CD4-positive, alpha-beta T cell treated with Interleukin-21 for 1 hour (primary cell): Measurements from ENCODE around the gene CAMK2D.

Experiments used
- DNase-seq: peaks from one replicate; pipeline ENCODE4 v3.0.0-alpha.2; 2020

Gene CAMK2D

DNA sequence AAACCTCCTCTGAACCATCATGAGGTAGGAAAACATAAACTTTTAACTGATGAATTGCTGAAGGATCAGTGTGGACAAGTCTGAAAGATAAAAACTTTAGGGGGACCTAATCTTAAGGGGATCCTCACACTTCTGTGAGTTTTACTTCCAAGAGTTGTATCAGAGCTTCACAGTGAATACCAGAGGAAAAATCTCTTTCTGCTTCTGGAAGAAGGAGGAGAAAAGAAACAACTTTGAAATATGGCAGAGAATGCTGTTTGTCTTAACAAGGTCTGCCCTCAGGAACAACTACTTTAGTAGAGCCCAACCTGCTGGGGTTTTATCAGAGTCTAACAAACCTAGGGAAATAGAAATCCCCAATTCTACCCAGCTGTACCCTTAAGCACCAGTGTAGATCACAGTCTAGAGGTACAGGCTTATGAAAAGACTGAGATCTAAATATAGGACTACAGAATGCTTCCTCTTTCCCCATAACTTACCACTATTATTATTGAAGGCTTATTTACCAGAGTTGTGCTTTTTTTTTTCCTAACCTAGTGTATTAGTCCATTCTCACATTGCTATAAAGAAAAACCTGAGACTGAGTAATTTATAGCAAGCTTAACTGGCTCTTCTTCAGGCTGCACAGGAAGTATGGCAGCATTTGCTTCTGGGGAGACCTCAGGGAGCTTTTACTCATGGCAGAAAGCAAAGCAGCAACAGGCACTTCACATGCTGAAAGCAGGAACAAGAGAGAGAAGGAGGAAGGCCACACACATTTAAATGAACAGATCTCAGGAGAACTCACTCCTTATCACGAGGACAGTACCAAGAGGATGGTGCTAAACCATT, 167.9 kb downstream of the CAMK2D start:
- DNase-seq: no peak

DNA sequence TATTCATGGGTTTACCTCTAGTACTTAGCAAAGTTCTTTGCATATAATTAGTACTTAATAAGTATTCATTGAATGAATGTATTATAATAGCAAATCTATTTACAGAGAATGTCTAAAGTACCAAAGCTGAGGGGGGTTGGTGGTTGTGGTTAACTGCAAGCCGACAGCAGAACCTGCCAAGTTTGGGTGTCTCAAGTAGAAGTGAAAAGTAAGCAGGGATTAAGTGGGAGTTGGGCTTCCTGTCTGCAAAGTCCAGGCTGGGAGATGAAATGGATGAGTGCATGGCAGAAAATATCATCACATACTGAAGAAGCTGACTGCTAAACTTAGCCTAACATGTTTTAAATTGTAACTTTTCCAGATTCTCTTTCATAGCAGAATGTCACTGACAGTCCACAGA, 169.6 kb downstream of the CAMK2D start:
- no peak for DNase-seq

DNA sequence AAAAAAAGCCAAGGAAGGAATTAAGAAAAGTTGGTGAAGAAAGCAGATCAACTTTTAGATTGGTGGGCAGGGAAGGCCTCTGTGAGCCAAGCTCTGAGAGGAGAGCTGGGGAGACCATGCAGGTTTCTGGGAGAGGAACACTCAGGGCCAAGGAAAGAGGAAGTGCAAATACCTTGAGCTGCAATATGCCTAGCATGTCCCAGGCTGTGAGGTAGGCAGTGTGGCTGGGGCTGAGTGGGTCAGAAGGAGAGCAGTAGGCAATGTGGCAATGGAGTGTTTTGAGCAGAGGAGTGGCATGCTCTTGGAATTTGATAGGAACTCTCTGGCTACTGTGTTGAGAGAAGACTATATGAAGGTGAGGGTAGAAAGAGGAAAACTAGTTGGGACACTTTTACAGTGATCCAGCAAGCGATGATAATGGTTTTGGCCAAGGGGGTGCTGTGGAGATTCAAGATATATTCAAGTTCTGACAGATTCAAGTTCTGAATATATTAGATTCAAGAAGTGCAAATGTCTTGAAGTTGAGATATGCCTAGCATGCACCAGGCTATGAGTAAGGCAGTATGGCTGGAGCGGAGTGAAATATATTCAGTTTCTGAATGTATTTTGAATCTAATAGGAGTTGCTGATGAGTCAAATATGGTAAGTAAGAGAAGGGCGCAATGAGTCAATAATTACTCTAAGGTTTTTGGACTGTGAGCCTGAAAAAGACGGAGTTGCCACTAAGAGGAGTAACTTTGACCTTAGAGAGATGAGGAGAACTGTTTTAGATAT, 172.5 kb downstream of the CAMK2D start:
- no peak for DNase-seq

DNA sequence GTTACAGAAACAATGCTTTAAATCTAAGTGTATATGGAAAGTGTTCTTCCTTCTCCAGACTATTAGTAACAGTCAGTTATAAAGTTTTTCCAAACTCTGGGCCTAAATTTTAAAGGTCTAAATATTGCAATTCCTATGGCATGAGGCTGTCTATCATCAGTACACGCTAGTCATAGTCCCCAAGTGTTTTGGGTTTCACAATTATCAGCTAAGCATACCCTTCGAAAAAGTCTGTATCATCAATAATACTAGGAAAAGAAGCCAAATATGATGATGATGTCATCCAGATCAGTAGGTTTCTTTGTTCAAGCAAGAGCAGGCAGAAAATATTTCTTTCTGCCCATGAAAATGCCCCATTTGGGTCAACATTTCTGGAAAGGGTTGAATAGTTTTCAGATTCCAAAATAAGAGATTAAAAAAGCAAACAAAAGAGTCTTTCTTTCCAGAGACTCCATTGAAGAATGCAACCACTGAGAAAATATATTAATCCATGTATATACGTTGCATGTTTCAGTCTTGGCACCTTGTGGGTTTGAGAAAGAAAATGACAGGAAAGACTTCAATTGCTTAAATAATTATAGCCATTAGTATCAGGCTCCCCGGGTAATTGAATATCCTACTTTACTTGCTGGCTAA, 173.8 kb downstream of the CAMK2D start:
- no peak for DNase-seq

DNA sequence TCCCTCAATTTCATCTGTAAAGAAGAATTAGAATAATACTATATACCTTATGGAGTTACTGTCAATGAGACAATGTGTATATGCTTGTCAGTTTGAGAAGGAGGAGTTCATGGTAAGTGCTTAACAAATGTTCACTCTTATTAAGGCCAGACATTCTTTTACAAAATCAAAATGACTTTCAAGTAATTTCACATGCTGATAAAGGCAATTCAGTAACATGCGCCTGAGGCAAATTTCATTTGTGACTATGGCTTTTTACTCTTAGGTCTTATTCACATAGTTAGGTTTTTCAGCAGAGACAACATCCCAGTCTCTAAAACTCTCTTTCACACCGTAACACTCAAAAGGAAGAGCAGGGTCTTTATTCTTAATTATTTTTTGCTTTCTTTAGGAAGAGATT, 174.4 kb downstream of the CAMK2D start:
- no peak for DNase-seq

DNA sequence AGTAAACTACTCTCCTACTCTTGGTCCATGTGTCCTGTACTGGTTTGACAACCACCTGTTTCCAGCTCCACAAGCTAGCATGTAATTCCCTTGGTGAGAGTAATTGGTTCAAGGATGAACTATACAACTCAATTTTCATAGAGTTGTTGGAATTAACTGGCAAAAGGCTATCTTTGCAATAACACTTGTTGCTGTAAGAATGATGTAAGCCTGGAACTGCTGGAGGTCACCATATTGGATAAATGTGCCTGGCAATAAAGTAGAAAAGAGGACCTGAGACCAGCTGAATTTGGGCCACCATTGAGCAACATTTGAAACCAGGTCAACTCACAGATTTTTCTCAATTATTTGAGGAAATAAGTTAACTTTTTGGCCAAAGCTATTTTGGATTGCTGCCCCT, 175.5 kb downstream of the CAMK2D start:
- no peak for DNase-seq

DNA sequence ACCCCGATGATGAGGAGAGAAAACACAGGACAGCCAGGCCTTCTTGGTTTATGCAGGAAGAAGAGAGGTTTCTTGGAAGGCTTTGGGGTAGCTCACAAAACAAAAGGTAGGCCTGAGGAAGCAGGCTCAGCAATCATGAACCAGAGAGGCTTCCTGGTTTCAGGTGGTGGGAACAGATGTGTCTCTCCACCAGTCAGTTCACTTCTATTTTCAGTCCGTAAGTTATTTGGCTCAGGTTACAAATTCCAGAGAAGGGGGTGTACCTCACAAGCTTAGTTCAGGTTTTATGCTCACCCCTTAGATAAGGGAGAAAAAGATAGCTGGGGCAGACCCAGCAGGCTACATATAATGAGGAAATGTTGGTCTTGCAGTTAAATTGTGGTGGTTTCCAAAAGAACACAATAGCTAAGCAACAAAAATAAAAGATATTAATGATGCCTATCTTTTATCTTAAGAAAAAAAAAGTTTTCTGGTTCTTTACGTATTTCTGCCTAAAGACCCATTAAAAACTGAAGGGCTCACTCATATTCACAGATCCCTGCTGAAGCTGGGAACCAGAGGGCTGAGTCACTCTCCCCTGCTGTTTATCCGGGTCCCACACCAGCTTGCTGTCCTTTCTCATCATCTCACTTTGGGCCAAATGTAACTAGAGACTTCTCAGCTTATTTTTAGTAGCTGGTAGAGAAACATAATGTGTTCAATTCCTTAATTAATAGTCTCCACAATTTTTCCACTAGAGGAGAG, 177.0 kb downstream of the CAMK2D start:
- DNase-seq: no peak

DNA sequence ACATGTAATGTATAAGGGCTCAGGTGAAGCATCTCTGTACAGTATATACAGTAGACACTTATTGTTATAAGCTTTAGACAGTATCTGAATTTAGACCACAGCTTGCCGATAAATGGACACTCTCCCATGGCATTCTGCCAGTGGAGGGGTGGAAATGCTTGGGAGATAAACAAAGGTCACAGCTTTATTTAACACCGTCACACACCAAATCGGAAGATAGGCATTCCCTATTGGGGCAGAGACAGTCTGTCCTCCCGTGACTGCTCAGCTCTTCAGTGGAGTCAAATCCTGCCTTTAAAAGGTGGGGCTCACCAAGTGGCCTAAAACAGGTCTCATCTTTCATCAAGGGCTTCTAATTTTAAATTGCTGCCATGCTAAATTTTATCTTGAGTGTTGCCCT, 178.8 kb downstream of the CAMK2D start:
- DNase-seq: no peak

DNA sequence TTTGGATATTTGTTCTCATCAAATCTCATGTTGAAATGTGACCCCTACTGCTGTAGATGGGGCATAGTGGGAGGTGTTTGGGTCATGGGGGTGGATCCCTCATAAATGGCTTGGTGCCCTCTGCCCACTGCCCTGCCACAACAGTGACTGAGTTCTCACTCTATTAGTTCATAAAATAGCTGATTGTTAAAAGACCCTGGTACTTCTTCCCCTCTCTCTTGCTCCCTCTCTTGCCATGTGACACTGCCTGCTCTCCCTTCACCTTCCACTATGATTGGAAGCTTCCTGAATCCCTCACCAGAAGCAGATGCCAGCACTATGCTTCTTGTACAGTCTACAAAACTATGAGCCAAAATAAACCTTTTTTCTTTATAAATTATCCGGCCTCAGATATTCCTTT, 182.2 kb downstream of the CAMK2D start:
- no peak for DNase-seq

DNA sequence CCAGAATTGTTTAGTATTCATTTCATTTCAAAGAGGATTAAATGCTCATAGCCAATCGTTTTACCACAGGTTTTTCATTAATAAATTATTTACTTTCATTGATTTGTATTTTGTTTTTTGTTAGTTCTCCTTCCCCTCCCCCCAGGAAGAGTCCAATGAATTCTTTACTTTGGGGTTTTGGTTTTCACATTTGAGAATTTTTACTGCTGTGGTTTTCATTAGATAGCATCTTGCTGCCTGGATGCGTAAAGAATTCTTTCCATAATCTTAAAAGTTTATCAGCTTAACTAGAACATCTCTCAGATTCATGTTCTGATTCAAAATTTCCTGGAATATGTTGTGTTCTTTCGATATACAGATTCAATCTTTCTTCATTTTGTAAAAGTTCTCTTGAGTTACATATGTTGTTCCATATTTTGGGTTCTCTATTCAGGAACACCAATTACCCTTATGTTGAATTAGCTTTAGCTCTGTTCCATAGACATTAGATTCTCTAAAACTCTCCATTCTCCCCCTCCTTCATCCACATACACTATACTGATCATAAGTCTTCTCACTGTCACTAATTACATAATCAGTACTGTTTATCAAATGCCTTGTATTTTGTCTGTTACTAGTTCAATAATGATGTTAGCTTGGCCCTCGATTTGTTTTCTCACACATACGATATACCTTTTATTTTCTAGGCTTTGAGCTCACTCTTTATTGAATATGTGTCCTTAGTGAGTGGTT, 184.4 kb downstream of the CAMK2D start:
- no peak for DNase-seq

DNA sequence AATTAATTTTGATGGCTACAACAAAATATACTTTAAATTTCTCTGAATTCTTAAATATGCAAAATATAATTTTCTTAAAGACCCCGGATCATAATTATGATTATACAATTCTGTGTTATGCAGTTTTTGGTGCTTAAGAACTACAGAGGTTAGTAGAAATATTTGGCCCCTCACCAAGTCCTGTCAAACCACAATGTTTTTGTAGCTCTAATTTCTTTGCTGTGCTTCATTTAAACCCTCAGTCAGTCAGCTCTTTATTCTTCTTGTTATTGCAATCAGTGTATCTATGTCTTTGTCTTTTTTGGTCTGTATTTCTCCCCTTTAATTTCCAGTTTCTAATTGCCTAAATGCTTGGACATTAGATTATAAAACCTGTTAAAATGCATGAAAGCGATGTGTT, 186.1 kb downstream of the CAMK2D start:
- DNase-seq: no peak

DNA sequence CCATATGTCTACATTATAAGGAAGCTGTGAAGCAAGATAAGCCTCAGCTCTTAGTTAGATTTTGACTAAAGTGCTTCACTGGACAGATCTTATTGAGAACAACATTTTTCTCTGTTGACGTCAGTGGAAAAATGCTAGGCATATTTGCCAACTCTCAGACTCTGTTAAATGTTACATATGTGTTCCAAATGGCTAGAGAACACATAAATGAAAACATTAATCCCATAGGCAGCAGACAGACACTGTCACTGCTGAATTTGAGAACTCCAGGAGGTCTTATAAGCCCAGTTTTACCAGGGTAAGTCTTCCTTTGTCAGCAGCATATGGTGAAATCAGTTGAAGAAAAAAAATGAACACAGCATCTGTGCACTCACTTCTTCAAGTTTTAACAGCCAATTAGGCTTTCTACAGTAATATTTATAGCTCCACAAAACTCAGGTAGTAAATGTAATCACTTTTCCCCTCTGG, 186.9 kb downstream of the CAMK2D start:
- DNase-seq: no peak

DNA sequence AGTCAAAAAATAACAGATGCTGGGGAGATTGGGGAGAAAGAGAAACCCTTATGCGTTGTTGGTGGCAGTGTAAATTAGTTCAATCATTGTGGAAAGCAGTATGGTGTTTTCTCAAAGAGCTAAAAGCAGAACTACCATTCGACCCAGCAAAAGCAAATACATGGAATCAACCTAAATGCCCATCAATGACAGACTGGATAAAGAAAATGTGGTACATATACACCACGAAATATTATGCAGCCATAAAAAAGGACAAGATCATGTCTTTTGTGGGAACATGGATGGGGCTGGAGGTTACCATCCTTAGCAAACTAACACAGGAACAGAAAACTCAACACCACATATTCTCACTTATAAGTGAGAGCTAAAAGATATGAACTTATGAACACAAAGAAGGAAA, 188.9 kb downstream of the CAMK2D start:
- DNase-seq: no peak

DNA sequence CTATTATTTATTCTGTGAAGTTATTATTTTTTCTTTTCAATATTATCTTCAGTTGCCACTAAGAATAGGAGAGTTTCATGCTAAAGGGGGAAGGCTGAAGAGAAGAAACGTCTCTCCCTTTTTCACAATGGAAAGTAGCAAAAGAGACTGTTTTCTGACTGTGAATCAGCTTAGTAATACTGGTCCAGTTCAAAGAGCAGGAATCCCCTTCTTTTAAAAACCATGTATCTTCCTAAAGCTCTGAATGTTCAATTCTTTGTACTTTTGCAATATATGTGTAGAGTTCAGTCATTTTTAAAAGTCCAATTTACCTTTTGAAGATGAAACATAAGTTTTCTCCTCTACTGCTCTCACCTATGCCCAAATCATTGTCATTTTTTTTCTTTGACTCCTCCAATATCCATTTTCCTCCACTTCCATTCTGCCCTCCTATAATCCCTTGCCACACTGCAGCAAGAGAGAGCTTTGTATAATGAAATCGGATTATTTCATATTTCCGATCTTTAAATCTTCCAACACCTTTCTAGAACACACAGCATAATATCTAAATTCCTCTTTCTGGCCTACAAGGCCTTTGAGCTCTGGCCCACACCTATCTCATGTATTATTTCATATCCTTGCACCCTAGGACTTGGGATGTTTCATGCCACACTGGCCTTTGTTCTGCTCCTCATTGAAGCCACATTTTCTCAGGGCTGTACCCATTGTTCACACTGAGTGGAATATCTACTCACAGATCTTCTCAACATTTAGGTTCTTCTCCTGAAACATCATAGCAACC, 195.3 kb downstream of the CAMK2D start:
- DNase-seq: no peak

DNA sequence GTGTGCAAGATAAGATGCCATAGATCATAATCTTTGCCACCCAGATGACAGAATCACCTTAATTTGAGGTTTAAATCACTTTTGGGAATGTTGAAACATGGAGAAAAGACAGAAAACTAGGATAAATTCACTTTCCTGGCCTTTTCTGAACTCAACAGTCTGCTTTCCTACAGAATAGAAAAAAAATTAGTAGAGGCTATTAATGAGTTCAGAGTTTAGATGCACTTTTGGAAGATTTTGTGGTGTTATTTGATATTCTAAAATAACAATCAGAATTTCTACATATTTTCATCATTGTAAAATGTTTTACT, 195.9 kb downstream of the CAMK2D start:
- no peak for DNase-seq

DNA sequence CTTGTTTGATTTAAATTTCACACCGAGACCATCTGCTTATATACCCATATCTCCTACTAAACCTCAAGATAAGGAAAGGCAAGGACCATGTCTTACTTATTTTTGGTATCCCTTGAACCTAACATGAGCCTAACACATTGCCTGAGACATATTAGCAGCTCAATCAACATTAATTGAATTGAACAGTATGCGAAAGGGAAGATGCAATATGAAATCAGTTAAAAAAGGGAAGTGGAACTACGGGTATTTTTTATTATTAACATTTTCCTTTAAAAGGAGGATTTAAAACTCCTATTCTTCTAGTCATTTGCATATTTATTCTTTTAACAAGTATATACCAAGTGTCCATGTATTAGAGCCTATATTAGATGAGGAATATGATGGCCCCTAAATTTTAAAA, 197.0 kb downstream of the CAMK2D start:
- DNase-seq: no peak

DNA sequence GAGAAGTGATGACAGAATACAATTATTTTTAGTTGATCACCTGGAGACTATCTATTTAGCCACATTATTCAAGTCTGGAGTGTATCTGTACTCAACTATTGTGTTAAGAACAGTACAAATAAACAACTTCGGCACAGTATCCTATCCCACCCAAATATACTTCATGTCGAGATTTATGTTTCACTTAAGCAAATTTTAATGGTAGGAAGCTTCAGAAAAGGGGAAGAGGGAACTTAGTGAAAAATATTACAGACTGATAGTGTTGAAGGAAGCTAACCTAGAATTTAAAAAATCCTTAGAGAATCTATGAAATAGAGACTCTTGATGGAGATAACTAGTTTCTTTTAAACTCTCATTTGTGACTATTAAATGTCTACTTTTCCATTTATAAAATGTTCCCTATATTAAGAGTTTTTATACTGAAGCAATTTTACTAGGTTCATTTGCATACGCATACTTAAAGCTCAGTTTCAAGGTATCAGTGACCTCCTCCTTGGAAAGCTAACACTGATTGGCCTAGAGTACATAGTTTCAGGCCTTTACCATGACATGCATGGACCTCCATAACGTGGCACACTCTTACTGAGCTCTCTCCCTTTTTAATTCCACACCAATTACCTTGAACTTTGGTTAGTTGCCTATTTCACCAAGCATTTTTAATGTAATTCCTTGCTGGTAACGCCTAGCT, 197.7 kb downstream of the CAMK2D start:
- no peak for DNase-seq

DNA sequence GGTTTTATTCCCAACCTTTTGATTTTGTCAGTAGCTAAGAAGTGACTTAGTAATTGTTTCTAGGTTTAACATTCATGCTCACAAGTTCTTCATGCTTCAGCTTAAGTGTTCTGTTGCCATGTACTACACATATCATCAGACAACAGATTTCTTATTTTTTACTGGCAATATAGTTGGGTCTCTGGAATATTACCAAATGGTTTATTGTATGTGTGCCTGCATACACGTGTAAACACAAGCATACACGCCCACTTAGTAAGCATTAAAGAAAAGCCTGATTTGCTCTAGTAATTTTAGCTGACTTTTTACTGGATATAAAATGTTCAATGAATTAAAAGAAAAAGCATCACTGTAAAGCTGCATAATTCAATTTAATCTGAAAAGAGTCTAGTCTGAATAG, 199.8 kb downstream of the CAMK2D start:
- no peak for DNase-seq

DNA sequence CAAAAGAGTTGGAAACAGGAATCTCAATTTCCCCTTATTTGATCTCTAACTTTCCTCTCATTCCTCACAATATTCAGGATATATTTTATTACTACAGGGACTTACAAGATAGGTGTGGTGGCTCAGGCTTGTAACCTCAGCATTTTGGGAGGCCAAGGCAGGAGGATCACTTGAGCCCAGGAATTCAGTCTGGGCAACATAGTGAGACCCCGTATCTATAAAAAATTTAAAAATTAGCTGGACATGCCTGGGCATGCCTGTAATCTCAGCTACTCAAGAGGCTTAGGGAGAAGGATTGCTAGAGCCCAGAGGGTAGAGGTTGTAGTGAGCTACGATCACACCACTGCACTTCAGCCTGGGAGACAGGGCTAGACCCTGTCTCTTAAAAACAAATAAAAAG, 200.4 kb downstream of the CAMK2D start:
- DNase-seq: no peak

DNA sequence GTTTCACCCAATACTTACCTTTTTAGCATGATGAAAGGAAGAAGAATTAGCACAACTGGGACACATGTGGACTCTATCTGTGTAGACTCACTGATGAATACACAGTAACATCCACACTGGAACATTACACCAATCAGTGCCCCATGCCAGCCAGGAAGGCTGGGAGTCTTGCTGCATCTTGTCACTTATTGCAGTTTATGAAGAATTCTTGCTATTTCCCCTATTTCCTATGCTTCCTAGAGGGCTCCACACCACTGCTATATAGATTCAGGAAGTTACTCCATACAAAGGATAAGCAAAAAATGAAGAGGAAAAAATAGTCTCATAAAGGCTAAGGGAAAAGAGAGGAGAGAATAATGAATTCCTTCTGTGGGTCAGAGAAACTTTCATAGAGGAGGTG, 201.0 kb downstream of the CAMK2D start:
- DNase-seq: no peak

DNA sequence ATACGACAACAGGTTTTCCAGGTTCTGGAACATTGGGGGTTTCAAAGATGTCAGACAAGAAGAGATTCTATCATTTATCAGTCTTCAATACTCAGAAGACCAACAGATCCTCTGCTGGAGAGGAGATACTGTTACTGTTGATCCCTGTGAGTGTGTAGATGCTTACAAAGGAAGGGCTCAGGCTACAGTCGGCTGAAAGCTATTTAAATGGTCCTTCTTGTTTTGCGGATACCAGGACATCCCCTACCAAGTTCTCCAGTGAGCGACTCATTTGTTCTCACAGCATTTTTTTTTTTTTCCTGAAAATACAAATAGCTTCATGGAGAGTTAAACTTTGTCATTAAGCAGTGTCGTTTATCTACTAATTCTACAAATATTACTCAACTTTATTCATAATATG, 201.6 kb downstream of the CAMK2D start:
- DNase-seq: no peak
